GM19452 (cell line): ENCODE measurements around the gene FGF5.
"Not testable (repeated sequence)": the region's sequence is repeated elsewhere in the genome, so short reads cannot be mapped to it uniquely, and the experiment has no call there.

Experiments
- ATAC-seq: cut with Tn5 transposase; IDR thresholded peaks from one replicate; pipeline ENCODE4 v1.9.1; 2021; ENCODE audit not compliant: unreplicated experiment

Gene FGF5

GRCh38 chr4:80294206-80294605 lies 27.7 kb downstream of the FGF5 start:
- ATAC-seq = no peak

- ATAC-seq = no peak
Measured at GRCh38 chr4:80295336-80295735, 28.9 kb downstream of the FGF5 start.

GRCh38 chr4:80295826-80296225 lies 29.4 kb downstream of the FGF5 start:
- ATAC-seq = no peak

- ATAC-seq = no peak
Measured at GRCh38 chr4:80301884-80302283, 35.4 kb downstream of the FGF5 start.

GRCh38 chr4:80302616-80303223 lies 36.3 kb downstream of the FGF5 start:
- no peak for ATAC-seq

GRCh38 chr4:80305466-80305865 lies 39.0 kb downstream of the FGF5 start:
- no peak for ATAC-seq

GRCh38 chr4:80306260-80306659 lies 39.8 kb downstream of the FGF5 start:
- ATAC-seq = no peak

GRCh38 chr4:80307183-80307735 lies 40.8 kb downstream of the FGF5 start:
- no peak for ATAC-seq

- ATAC-seq = no peak
Measured at GRCh38 chr4:80307774-80308465, 41.5 kb downstream of the FGF5 start.

- no peak for ATAC-seq
Measured at GRCh38 chr4:80308466-80308822, 42.0 kb downstream of the FGF5 start.

- no peak for ATAC-seq
Measured at GRCh38 chr4:80309294-80310004, 43.0 kb downstream of the FGF5 start.

GRCh38 chr4:80311130-80311529 lies 44.7 kb downstream of the FGF5 start:
- ATAC-seq = no peak

GRCh38 chr4:80312124-80312523 lies 45.7 kb downstream of the FGF5 start:
- no peak for ATAC-seq

- no peak for ATAC-seq
Measured at GRCh38 chr4:80313627-80314026, 47.2 kb downstream of the FGF5 start.

GRCh38 chr4:80315848-80316247 lies 49.4 kb downstream of the FGF5 start:
- ATAC-seq = not testable (repeated sequence)

- no peak for ATAC-seq
Measured at GRCh38 chr4:80321341-80321740, 54.9 kb downstream of the FGF5 start.

GRCh38 chr4:80321776-80322175 lies 55.3 kb downstream of the FGF5 start:
- no peak for ATAC-seq

GRCh38 chr4:80322716-80323115 lies 56.3 kb downstream of the FGF5 start:
- ATAC-seq = no peak

- ATAC-seq = no peak
Measured at GRCh38 chr4:80324171-80324570, 57.7 kb downstream of the FGF5 start.

GRCh38 chr4:80331693-80332092 lies 65.2 kb downstream of the FGF5 start:
- no peak for ATAC-seq

GRCh38 chr4:80333121-80333520 lies 66.7 kb downstream of the FGF5 start:
- no peak for ATAC-seq

GRCh38 chr4:80334568-80334967 lies 68.1 kb downstream of the FGF5 start:
- no peak for ATAC-seq
